NB4 (cell line): ENCODE measurements around the gene GAS7.

ENCODE experiments used
- DNase-seq: peaks from one replicate; pipeline ENCODE4 v3.0.0; 2010; ENCODE audit warnings: low read depth
- H3K4me3 ChIP-seq: one replicate; pipeline ENCODE4 v1.5.1; 2011; ENCODE audit warnings: mild to moderate bottlenecking, low read depth, low read length, moderate library complexity
- MYC ChIP-seq: IDR thresholded peaks from 2 replicates; pipeline ENCODE4 v1.6.1; 2011; ENCODE audit warnings: low read depth, low read length
- POLR2A ChIP-seq: IDR thresholded peaks from 2 replicates; pipeline ENCODE4 v1.6.1; 2011; ENCODE audit warnings: mild to moderate bottlenecking; ENCODE audit not compliant: insufficient read length; ENCODE audit errors: extremely low read depth
- TF ChIP-seq, protein P1 (sequence below): IDR thresholded peaks from one replicate; pipeline ENCODE4 v1.5.1; 2012; ENCODE audit warnings: low read depth, low read length
- TF ChIP-seq, protein P2 (sequence below): IDR thresholded peaks from 2 replicates; pipeline ENCODE4 v1.6.1; 2011; ENCODE audit warnings: low read depth, low read length

GAS7 gene

DNA sequence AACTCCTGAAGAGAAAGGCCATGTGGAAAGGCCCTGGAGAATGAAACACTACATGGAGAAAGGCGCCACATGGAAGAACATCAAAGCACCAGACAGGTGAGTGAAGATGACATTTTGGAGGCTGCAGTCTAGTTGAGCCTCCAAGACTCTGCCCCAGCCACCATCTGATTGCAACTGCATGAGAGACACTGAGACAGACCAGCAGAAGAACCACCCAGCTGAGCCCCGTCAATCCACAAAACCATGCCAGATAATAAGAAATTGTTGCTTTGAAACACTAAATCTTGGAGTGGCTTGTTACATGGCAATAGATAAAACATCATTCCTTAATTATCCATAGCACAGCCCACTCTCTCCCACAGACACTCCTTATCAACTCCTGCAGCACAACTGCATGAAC, 4.8 kb downstream of the GAS7 start:
- no peak for DNase-seq
- TF ChIP-seq, protein P1, sequence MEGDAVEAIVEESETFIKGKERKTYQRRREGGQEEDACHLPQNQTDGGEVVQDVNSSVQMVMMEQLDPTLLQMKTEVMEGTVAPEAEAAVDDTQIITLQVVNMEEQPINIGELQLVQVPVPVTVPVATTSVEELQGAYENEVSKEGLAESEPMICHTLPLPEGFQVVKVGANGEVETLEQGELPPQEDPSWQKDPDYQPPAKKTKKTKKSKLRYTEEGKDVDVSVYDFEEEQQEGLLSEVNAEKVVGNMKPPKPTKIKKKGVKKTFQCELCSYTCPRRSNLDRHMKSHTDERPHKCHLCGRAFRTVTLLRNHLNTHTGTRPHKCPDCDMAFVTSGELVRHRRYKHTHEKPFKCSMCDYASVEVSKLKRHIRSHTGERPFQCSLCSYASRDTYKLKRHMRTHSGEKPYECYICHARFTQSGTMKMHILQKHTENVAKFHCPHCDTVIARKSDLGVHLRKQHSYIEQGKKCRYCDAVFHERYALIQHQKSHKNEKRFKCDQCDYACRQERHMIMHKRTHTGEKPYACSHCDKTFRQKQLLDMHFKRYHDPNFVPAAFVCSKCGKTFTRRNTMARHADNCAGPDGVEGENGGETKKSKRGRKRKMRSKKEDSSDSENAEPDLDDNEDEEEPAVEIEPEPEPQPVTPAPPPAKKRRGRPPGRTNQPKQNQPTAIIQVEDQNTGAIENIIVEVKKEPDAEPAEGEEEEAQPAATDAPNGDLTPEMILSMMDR, result no peak
- no peak for TF ChIP-seq MYC
- TF ChIP-seq, protein P2, sequence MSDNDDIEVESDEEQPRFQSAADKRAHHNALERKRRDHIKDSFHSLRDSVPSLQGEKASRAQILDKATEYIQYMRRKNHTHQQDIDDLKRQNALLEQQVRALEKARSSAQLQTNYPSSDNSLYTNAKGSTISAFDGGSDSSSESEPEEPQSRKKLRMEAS, result no peak
- TF ChIP-seq POLR2A, result no peak
- H3K4me3 ChIP-seq, result no peak overlapping the region

DNA sequence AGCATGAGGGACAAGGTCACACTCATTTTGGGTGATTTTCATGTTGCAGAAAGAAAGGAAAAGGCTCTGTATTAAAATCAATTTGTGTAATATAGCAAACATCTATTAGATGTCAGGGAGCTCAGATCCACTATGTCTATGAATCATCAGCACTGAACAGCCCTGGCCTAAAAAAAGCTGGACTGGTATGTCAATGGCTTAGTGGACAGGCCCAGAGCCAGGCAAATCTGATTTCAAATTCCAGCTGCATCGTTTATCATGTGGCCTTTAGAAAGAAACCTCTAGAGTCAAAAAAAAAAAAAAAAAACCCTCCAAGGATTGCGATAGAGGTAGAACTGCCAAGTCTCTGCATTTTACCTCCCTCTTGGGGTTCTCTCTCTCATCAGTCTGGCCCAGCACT, 5.4 kb downstream of the GAS7 start:
- no peak for DNase-seq
- no peak overlapping the region for H3K4me3 ChIP-seq
- TF ChIP-seq, protein P2, result no peak

DNA sequence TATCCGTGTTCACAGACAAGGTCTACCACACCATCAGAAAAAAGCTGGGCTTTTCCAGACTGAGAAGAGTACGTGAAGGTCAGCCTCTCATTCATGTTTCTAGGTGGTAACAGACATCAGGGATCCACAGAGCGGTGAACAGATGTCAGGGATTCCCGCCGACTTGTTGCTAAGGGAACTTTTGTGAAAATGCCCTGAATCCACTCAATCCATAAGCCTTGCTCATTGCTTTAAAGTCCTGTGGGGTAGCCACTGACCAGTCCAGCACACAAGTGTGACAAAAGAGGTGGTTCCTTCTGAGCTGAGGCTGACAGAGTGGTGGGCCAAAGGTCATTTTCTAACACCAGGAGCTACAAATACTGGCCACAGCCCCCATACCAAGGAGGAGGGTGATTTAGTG, 5.9 kb downstream of the GAS7 start:
- TF ChIP-seq POLR2A, result no peak
- TF ChIP-seq, protein P1, result no peak
- TF ChIP-seq MYC, result no peak
- TF ChIP-seq, protein P2, result no peak
- no peak for DNase-seq
- H3K4me3 ChIP-seq, result no peak overlapping the region

DNA sequence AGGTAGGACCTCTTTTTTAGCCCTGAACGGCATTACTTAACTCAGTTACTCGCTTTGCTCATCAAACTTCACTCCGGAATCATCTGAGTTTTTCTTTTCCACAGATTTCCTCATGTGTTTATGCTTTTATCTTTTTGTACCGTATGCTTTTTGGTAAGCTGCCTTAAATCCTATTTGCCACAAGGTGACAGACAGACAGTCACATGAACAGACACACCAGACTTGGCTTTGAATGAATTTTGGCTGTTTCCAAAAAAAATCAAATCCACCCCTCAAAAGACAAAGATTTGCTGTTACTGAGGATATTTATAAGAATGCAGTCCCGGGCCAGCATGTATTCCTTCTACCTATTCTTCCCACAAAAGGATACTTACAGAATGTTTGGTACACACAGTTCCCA, 10.9 kb downstream of the GAS7 start:
- TF ChIP-seq, protein P2, result no peak
- TF ChIP-seq, protein P1, result no peak
- TF ChIP-seq POLR2A, result no peak
- no peak for TF ChIP-seq MYC
- no peak for DNase-seq
- H3K4me3 ChIP-seq, result no peak overlapping the region

DNA sequence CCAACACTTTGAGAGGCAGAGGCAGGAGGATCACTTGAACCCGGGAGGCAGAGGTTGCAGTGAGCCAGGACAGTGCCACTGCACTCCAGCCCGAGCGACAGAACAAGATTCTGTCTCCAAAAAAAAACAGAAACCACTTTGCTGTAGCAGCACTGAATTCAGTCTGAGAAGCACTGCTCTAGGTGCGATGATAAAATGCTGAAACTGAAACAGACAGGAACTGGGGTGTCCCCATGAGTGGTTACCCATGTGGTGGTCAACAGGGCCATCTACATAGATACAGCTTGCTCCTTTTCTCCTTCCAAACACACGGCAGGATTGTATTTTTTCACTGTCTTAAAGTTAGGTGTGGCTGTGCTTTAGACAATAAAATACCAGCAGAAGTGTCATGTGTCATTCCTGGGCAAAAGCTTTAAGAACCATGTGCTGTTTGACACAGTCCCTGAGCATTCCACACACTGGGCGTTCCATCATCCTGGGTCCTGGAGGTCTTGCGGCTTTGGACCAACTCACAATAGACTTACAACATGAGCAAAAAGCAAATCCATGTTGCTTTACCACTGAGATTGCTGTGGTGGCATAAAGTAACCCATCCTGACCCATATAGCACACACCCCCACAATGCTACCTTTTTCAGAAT, 11.5 kb downstream of the GAS7 start:
- DNase-seq, result no peak
- H3K4me3 ChIP-seq, result no peak overlapping the region
- TF ChIP-seq, protein P2, result no peak
- TF ChIP-seq MYC, result no peak
- TF ChIP-seq POLR2A, result no peak
- TF ChIP-seq, protein P1, result no peak

DNA sequence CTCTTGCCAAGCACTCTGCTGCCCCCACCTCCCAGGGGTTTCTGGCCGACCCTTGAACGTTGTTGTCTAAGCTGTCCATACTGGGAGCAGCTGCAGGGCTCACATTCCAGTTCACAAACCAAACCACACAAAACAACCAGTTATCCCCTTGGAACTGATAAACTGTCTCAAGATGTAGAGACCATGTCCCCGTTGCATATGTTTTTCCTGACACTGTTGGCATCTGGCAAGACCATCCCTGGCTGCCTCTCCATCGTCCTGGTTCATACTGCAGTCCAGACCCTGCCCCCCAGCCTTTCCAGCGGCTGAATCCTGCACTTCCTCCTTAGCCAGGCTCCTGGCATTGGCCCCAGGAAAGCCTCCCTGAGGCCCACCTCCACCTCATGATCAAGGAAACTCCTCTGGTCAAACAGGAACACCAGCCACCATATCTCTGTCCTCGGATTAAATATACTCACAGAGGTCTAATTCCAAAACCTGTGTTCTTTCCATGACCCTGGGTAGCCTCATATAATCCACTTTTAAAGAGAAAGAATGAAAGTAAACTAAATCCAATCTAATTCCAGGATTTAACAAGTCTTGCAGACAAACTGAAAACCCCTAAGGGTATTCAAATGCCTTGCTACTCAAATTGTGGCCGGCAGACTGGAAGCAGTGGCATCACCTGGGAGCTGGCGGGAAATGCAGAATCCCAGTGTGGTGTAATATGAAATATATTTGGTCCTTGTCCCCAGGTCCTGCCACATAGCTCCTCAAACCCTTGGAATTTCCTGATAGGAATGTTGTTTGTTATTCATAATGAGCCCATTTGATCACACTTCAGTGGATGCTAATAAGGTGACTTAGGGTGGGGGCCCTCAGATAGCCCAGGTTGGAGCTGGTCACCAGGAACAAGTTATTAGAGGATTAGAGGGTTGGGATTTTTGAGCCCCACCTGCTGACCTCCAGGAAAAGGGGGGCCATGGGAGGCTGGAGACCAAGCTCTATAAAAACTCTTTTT, 14.2 kb downstream of the GAS7 start:
- no peak for DNase-seq
- no peak overlapping the region for H3K4me3 ChIP-seq
- TF ChIP-seq, protein P2, result no peak
- TF ChIP-seq, protein P1, result no peak
- TF ChIP-seq POLR2A (no peak), MYC (no peak)
